GM12878 (cell line): ENCODE data around the gene TMSB10. TPM values are rescaled to one million over a fixed set of nuclear protein-coding genes. Genes with fewer than 3 reads are reported as not detected.

Experiments used
- CREB1 ChIP-seq: IDR thresholded peaks from 2 replicates; pipeline ENCODE4 v1.6.1; 2012; ENCODE audit warnings: low read depth, mild to moderate bottlenecking, inconsistent platforms
- CTCF ChIP-seq, 3 experiments: IDR thresholded peaks in 2 of 3; conservative IDR thresholded peaks in 1 of 3; 2 replicates each; pipeline ENCODE4 v1.5.1; 2011; ENCODE audit warnings: low read depth in 3 of 3, low read length in 3 of 3, mild to moderate bottlenecking in 3 of 3, control low read depth in 2 of 3, moderate library complexity in 2 of 3, inconsistent platforms in 1 of 3, mixed read lengths in 1 of 3; ENCODE audit not compliant: control insufficient read depth in 2 of 3, insufficient read depth in 1 of 3; ENCODE audit errors: extremely low read depth in 1 of 3
- EP300 ChIP-seq, 2 experiments: fragments of 150-350 bp in 1 of 2; IDR thresholded peaks; 2 replicates each; pipeline ENCODE4 v1.6.1; 2011 to 2012; ENCODE audit warnings: low read depth in 2 of 2, low read length in 2 of 2, borderline replicate concordance in 1 of 2, improper control_type of control experiment in 1 of 2, inconsistent platforms in 1 of 2; ENCODE audit not compliant: control insufficient read depth in 1 of 2
- PKNOX1 ChIP-seq: fragments of 450-650 bp; IDR thresholded peaks from 2 replicates; pipeline ENCODE4 v1.6.1; 2016; ENCODE audit warnings: mild to moderate bottlenecking
- TAF1 ChIP-seq: IDR thresholded peaks from 2 replicates; pipeline ENCODE4 v1.6.1; 2011; ENCODE audit warnings: mild to moderate bottlenecking, low read depth, low read length, borderline replicate concordance
- WRNIP1 ChIP-seq: IDR thresholded peaks from 2 replicates; pipeline ENCODE4 v1.6.1; 2011; ENCODE audit warnings: low read depth, low read length, improper control_type of control experiment, borderline replicate concordance
- ZSCAN29 ChIP-seq: fragments of 450-650 bp; IDR thresholded peaks from 2 replicates; pipeline ENCODE4 v1.6.1; 2017; ENCODE audit warnings: mild to moderate bottlenecking, moderate library complexity
- polyA plus RNA-seq, 11 experiments: library from polyadenylated mRNA; depleted of rRNA in 4 of 11; unstranded in 6 of 11; stranded (reverse) in 5 of 11; fragments of >200 nt; fragmentation: Nextera tagmentation in 4 of 11; fragmentation: Illumina TruSeq in 1 of 11; extraction: Ambion mirVana in 4 of 11; extraction: Trizol in 1 of 11; gene quantifications; 1 replicate in 1 of 11; 2 replicates in 10 of 11; pipeline versions ENCODE4 v1.2.1 to v1.2.3, GENCODE V29; 2011 to 2016; ENCODE audit warnings: inconsistent platforms in 2 of 11, missing spikeins in 2 of 11, low read depth in 1 of 11
- total RNA-seq, 4 experiments: library from RNA; depleted of rRNA in 3 of 4; stranded (reverse); fragments of >200 nt in 3 of 4; fragmentation: Illumina TruSeq in 1 of 4; extraction: Trizol in 1 of 4; gene quantifications; 2 replicates each; pipeline versions ENCODE4 v1.2.1 to v1.2.3, GENCODE V29; 2013 to 2021
- TF ChIP-seq, protein P1 (sequence below): IDR thresholded peaks from 2 replicates; pipeline ENCODE4 v1.6.1; 2012; ENCODE audit warnings: mild to moderate bottlenecking, low read depth, low read length
- TF ChIP-seq, protein P2 (sequence below): fragments of 450-650 bp; conservative IDR thresholded peaks from 2 replicates; pipeline ENCODE4 v1.6.1; 2017; ENCODE audit warnings: mild to moderate bottlenecking, moderate library complexity
- TF ChIP-seq, protein P3 (sequence below): IDR thresholded peaks from 2 replicates; pipeline ENCODE4 v1.6.1; 2012; ENCODE audit warnings: improper control_type of control experiment, low read depth, low read length; ENCODE audit not compliant: insufficient replicate concordance

The TMSB10 gene
- total and polyA plus RNA-seq, 10 of the 15 experiments (the other 5 are each of a cell fraction or from before 2014, with no cell fraction given): 1,406 to 4,860 (median 3,381) TPM

DNA sequence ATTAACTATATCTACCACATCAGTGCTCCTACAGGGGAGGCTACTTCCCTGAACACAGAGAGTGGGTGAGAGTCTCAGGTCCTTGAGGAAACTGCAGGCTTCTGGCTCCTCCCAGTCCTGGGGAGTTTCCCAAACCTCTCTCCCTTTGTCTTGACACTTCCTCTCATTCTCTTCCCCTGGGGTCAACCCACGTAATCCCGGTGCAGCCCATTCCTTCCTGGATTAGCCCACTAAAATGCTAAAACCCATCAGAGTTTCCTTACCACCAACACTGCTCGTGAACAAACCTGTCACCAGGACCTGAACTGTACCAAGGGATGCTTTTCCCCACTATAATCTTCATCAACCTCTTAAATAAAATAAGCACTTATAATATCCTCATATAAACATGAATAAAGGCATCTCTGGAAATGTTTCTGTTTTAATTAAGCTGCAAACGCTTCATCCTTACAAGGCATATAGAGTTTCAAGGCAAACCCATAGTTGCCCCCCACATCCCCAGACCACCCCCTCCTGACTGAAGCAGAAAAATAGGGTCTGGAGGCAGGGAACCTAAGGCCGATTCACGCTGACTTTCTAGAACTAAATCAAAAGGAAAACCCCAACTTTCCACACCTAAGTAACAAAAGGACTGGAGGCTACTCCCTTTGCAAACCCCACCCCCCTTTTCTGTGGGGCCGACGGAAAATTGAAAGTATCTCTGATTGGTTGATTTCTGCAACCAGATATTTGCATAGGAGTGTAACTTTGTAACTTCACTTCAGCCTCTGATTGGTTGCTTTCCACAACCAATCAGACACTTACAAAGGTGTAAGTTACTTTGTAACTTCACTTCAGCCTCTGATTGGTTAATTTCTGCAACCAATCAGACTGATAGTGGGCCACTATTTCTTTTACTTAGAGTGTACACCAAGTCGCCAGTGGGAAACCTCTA, 19.0 kb downstream of the TMSB10 start (continued):
- TF ChIP-seq, protein P1, sequence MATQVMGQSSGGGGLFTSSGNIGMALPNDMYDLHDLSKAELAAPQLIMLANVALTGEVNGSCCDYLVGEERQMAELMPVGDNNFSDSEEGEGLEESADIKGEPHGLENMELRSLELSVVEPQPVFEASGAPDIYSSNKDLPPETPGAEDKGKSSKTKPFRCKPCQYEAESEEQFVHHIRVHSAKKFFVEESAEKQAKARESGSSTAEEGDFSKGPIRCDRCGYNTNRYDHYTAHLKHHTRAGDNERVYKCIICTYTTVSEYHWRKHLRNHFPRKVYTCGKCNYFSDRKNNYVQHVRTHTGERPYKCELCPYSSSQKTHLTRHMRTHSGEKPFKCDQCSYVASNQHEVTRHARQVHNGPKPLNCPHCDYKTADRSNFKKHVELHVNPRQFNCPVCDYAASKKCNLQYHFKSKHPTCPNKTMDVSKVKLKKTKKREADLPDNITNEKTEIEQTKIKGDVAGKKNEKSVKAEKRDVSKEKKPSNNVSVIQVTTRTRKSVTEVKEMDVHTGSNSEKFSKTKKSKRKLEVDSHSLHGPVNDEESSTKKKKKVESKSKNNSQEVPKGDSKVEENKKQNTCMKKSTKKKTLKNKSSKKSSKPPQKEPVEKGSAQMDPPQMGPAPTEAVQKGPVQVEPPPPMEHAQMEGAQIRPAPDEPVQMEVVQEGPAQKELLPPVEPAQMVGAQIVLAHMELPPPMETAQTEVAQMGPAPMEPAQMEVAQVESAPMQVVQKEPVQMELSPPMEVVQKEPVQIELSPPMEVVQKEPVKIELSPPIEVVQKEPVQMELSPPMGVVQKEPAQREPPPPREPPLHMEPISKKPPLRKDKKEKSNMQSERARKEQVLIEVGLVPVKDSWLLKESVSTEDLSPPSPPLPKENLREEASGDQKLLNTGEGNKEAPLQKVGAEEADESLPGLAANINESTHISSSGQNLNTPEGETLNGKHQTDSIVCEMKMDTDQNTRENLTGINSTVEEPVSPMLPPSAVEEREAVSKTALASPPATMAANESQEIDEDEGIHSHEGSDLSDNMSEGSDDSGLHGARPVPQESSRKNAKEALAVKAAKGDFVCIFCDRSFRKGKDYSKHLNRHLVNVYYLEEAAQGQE: no peak
- TF ChIP-seq TAF1: no peak
- TF ChIP-seq, protein P2, sequence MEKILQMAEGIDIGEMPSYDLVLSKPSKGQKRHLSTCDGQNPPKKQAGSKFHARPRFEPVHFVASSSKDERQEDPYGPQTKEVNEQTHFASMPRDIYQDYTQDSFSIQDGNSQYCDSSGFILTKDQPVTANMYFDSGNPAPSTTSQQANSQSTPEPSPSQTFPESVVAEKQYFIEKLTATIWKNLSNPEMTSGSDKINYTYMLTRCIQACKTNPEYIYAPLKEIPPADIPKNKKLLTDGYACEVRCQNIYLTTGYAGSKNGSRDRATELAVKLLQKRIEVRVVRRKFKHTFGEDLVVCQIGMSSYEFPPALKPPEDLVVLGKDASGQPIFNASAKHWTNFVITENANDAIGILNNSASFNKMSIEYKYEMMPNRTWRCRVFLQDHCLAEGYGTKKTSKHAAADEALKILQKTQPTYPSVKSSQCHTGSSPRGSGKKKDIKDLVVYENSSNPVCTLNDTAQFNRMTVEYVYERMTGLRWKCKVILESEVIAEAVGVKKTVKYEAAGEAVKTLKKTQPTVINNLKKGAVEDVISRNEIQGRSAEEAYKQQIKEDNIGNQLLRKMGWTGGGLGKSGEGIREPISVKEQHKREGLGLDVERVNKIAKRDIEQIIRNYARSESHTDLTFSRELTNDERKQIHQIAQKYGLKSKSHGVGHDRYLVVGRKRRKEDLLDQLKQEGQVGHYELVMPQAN: 0 out of 2 replicates have a peak, but pooled peaks have one; percentile 13
- TF ChIP-seq CTCF (IDR thresholded peaks at IDR 0.05 in 2 of 3, conservative IDR thresholded peaks at IDR 0.05 in 1 of 3; ENCODE audit: control insufficient read depth in 2 of 3, extremely low read depth in 1 of 3, insufficient read depth in 1 of 3, low read depth in 3 of 3, low read length in 3 of 3): no peak
- TF ChIP-seq CREB1: no peak
- no peak for TF ChIP-seq ZSCAN29
- no peak for TF ChIP-seq PKNOX1
- TF ChIP-seq, protein P3, sequence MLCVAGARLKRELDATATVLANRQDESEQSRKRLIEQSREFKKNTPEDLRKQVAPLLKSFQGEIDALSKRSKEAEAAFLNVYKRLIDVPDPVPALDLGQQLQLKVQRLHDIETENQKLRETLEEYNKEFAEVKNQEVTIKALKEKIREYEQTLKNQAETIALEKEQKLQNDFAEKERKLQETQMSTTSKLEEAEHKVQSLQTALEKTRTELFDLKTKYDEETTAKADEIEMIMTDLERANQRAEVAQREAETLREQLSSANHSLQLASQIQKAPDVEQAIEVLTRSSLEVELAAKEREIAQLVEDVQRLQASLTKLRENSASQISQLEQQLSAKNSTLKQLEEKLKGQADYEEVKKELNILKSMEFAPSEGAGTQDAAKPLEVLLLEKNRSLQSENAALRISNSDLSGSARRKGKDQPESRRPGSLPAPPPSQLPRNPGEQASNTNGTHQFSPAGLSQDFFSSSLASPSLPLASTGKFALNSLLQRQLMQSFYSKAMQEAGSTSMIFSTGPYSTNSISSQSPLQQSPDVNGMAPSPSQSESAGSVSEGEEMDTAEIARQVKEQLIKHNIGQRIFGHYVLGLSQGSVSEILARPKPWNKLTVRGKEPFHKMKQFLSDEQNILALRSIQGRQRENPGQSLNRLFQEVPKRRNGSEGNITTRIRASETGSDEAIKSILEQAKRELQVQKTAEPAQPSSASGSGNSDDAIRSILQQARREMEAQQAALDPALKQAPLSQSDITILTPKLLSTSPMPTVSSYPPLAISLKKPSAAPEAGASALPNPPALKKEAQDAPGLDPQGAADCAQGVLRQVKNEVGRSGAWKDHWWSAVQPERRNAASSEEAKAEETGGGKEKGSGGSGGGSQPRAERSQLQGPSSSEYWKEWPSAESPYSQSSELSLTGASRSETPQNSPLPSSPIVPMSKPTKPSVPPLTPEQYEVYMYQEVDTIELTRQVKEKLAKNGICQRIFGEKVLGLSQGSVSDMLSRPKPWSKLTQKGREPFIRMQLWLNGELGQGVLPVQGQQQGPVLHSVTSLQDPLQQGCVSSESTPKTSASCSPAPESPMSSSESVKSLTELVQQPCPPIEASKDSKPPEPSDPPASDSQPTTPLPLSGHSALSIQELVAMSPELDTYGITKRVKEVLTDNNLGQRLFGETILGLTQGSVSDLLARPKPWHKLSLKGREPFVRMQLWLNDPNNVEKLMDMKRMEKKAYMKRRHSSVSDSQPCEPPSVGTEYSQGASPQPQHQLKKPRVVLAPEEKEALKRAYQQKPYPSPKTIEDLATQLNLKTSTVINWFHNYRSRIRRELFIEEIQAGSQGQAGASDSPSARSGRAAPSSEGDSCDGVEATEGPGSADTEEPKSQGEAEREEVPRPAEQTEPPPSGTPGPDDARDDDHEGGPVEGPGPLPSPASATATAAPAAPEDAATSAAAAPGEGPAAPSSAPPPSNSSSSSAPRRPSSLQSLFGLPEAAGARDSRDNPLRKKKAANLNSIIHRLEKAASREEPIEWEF: no peak
- peak in 1 of 2 experiments; percentile 18; a peak in 1 of 4 replicates for TF ChIP-seq EP300 (IDR thresholded peaks at IDR 0.05; ENCODE audit: borderline replicate concordance in 1 of 2, control insufficient read depth in 1 of 2, low read depth in 2 of 2, low read length in 2 of 2)
- no peak for TF ChIP-seq WRNIP1
